OCI-LY1 (cell line): ENCODE measurements around the gene NEUROD2.

Source experiments
- H2AFZ ChIP-seq: fragments of 200-600 bp; sonication (generic), shearing (Covaris generic); 2 replicates; pipeline ENCODE4 v1.6.0; 2014; ENCODE audit warnings: antibody characterized with exemption, mild to moderate bottlenecking, low read length
- H3F3A ChIP-seq: fragments of 200-600 bp; sonication (generic), shearing (Covaris generic); 2 replicates; pipeline ENCODE4 v1.6.0; 2014; ENCODE audit warnings: mild to moderate bottlenecking, antibody characterized with exemption, low read length, moderate library complexity; ENCODE audit not compliant: insufficient read depth
- H3K27ac ChIP-seq: fragments of 200-600 bp; sonication (generic); 2 replicates; pipeline ENCODE4 v1.5.1; 2014; ENCODE audit warnings: low read length, mixed run types, mild to moderate bottlenecking, low read depth; ENCODE audit not compliant: poor library complexity, severe bottlenecking
- H3K27me3 ChIP-seq: fragments of 200-600 bp; sonication (generic); 2 replicates; pipeline ENCODE4 v1.6.0; 2014; ENCODE audit warnings: antibody characterized with exemption, mild to moderate bottlenecking, low read length, moderate library complexity; ENCODE audit not compliant: insufficient read depth
- H3K36me3 ChIP-seq: fragments of 200-600 bp; sonication (generic); 2 replicates; pipeline ENCODE4 v1.6.1; 2014; ENCODE audit warnings: mild to moderate bottlenecking, antibody characterized with exemption, low read length, moderate library complexity, mixed read lengths; ENCODE audit not compliant: insufficient read depth
- H3K4me1 ChIP-seq: fragments of 200-600 bp; sonication (generic); 2 replicates; pipeline ENCODE4 v1.5.1; 2014; ENCODE audit warnings: mild to moderate bottlenecking, low read length, moderate library complexity; ENCODE audit not compliant: insufficient read depth, severe bottlenecking
- H3K4me2 ChIP-seq: fragments of 200-600 bp; sonication (generic), shearing (Covaris generic); 2 replicates; pipeline ENCODE4 v1.6.1; 2014; ENCODE audit warnings: low read length
- H3K4me3 ChIP-seq: fragments of 200-600 bp; sonication (generic); 2 replicates; pipeline ENCODE4 v1.5.1; 2014; ENCODE audit warnings: low read length, low read depth, mild to moderate bottlenecking, mixed read lengths; ENCODE audit not compliant: poor library complexity, severe bottlenecking
- H3K79me2 ChIP-seq: fragments of 200-600 bp; shearing (Covaris generic); 2 replicates; pipeline ENCODE4 v1.6.1; 2016; ENCODE audit warnings: mixed run types, low read length, mixed read lengths; ENCODE audit not compliant: insufficient read depth
- H3K9ac ChIP-seq: fragments of 200-600 bp; sonication (generic), shearing (Covaris generic); 2 replicates; pipeline ENCODE4 v1.6.1; 2014; ENCODE audit warnings: mild to moderate bottlenecking, low read length, mixed read lengths
- H3K9me2 ChIP-seq: fragments of 200-600 bp; sonication (generic), shearing (Covaris generic); 2 replicates; pipeline ENCODE4 v1.6.1; 2014; ENCODE audit warnings: low read depth, mild to moderate bottlenecking, low read length, mixed read lengths
- H3K9me3 ChIP-seq: fragments of 200-600 bp; shearing (Covaris generic); 2 replicates; pipeline ENCODE4 v1.6.1; 2014; ENCODE audit warnings: low read length, mixed read lengths
- H4K20me1 ChIP-seq: fragments of 200-600 bp; sonication (generic), shearing (Covaris generic); 2 replicates; pipeline ENCODE4 v1.6.0; 2016; ENCODE audit warnings: mild to moderate bottlenecking, low read length; ENCODE audit not compliant: insufficient read depth
- EZH2 ChIP-seq: fragments of 200-600 bp; sonication (generic), shearing (Covaris generic); IDR thresholded peaks from 2 replicates; pipeline ENCODE4 v1.8.0; 2017; ENCODE audit warnings: borderline replicate concordance, mixed run types, mild to moderate bottlenecking, antibody characterized with exemption, low read length, moderate library complexity, mixed read lengths
- TF ChIP-seq, protein P1 (sequence below): fragments of 200-600 bp; sonication (generic), shearing (Covaris generic); IDR thresholded peaks from 2 replicates; pipeline ENCODE4 v1.5.1; 2017; ENCODE audit warnings: mild to moderate bottlenecking, antibody characterized with exemption, low read length, moderate library complexity, mixed read lengths

NEUROD2 gene

GRCh38 chr17:39582658-39583057 lies 25.1 kb downstream of the NEUROD2 start:
- H3K9me3 ChIP-seq: no peaks in the 10 kb centered on the region
- no peaks in the 10 kb centered on the region for H3K9me2 ChIP-seq
- no peaks in the 10 kb centered on the region for H3K79me2 ChIP-seq
- no peak overlapping the region for H3K4me2 ChIP-seq
- H3K36me3 ChIP-seq: no peaks in the 10 kb centered on the region
- H3K27ac ChIP-seq: no peak overlapping the region
- no peak overlapping the region for H3K4me3 ChIP-seq
- no peak overlapping the region for H3K9ac ChIP-seq
- no peaks in the 10 kb centered on the region for H4K20me1 ChIP-seq
- no peaks in the 10 kb centered on the region for H3F3A ChIP-seq
- no peaks in the 10 kb centered on the region for H3K4me1 ChIP-seq
- no peak overlapping the region for H2AFZ ChIP-seq
- no peaks in the 10 kb centered on the region; the same call in 1 of the 2 replicates for H3K27me3 ChIP-seq
- TF ChIP-seq EZH2: no peak
- TF ChIP-seq, protein P1, sequence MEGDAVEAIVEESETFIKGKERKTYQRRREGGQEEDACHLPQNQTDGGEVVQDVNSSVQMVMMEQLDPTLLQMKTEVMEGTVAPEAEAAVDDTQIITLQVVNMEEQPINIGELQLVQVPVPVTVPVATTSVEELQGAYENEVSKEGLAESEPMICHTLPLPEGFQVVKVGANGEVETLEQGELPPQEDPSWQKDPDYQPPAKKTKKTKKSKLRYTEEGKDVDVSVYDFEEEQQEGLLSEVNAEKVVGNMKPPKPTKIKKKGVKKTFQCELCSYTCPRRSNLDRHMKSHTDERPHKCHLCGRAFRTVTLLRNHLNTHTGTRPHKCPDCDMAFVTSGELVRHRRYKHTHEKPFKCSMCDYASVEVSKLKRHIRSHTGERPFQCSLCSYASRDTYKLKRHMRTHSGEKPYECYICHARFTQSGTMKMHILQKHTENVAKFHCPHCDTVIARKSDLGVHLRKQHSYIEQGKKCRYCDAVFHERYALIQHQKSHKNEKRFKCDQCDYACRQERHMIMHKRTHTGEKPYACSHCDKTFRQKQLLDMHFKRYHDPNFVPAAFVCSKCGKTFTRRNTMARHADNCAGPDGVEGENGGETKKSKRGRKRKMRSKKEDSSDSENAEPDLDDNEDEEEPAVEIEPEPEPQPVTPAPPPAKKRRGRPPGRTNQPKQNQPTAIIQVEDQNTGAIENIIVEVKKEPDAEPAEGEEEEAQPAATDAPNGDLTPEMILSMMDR: no peak

DNA sequence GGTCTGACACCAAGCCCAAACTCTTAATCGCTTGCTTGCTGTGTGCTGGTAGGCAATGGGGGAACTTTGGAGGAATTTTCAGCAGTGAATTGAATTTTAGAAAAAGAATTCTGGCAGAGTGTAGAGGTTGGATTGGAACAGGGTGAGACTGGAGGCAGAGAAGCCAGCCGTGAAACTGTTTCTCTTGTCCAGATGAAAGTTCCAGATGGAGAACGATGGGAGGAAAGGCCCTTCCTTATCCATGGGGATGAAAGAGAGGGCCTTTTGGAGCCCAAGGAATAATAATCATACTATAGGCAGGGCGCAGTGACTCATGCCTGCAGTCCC lies 26.0 kb downstream of the NEUROD2 start:
- no peak overlapping the region for H3K9ac ChIP-seq
- H3K27me3 ChIP-seq: no peaks in the 10 kb centered on the region; the same call in 1 of the 2 replicates
- no peaks in the 10 kb centered on the region for H3K79me2 ChIP-seq
- no peak overlapping the region for H2AFZ ChIP-seq
- no peaks in the 10 kb centered on the region for H3K9me3 ChIP-seq
- H3K4me2 ChIP-seq: no peak overlapping the region
- no peaks in the 10 kb centered on the region for H3K4me1 ChIP-seq
- H3K27ac ChIP-seq: no peak overlapping the region
- TF ChIP-seq EZH2: no peak
- no peaks in the 10 kb centered on the region for H3K36me3 ChIP-seq
- H3K4me3 ChIP-seq: no peak overlapping the region
- H3K9me2 ChIP-seq: no peaks in the 10 kb centered on the region
- H3F3A ChIP-seq: no peaks in the 10 kb centered on the region
- no peaks in the 10 kb centered on the region for H4K20me1 ChIP-seq

DNA sequence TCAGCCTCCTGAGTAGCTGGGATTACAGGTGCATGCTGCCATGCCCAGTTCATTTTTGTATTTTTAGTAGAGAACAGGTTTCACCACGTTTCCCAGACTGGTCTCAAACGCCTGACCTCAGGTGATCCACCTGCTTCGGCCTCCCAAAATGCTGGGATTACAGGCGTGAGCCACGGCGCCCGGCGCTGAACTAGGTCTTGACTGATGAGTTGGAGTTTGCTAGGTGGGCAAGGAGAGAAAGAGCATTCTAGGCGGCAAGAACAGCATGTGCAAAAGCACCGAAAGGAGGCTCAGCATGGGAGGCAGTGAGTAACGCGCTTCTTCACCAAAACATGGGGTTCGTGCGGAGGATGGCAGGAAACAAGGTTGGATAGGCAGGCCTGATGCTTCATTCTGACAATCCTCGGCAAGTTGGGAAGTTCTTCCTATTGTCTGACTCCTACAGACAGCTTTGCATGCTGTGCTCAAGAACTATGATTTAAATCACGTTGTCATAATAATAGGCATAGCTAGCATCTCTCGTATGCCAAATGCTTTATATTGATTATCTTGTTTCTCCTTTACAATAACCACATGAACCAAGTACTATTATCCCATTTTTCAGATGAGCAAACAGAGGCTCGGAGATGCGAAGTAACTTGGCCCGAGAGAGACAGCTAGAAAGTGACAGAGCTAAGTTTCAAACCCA lies 26.5 kb downstream of the NEUROD2 start:
- Histone ChIP-seq H3K27ac (no peak overlapping the region), H3K36me3 (no peaks in the 10 kb centered on the region), H3K4me3 (no peak overlapping the region), H3K4me2 (no peak overlapping the region), H3K79me2 (no peaks in the 10 kb centered on the region), H3K9ac (no peak overlapping the region), H4K20me1 (no peaks in the 10 kb centered on the region), H3K4me1 (no peaks in the 10 kb centered on the region), H3K9me3 (no peaks in the 10 kb centered on the region), H2AFZ (no peak overlapping the region), H3F3A (no peaks in the 10 kb centered on the region), H3K9me2 (no peaks in the 10 kb centered on the region), H3K27me3 (no peaks in the 10 kb centered on the region; the same call in 1 of the 2 replicates)
- TF ChIP-seq EZH2: no peak
- TF ChIP-seq, protein P1: no peak

- Histone ChIP-seq H3K27ac (no peak overlapping the region), H3F3A (no peaks in the 10 kb centered on the region), H3K4me2 (no peak overlapping the region), H3K9me3 (no peaks in the 10 kb centered on the region), H4K20me1 (no peaks in the 10 kb centered on the region), H3K27me3 (no peaks in the 10 kb centered on the region; the same call in 1 of the 2 replicates), H3K4me1 (no peaks in the 10 kb centered on the region), H3K36me3 (no peaks in the 10 kb centered on the region), H3K9ac (no peak overlapping the region), H3K79me2 (no peaks in the 10 kb centered on the region), H3K9me2 (no peaks in the 10 kb centered on the region), H2AFZ (no peak overlapping the region), H3K4me3 (no peak overlapping the region)
- TF ChIP-seq, protein P1: no peak
- no peak for TF ChIP-seq EZH2
Measured at GRCh38 chr17:39580082-39580468, 27.6 kb downstream of the NEUROD2 start.
